ENCODE data around the gene TMC3.
A peak's percentile ranks its signal among the peaks of the same experiment; 100 is the strongest.

Gene TMC3

DNA sequence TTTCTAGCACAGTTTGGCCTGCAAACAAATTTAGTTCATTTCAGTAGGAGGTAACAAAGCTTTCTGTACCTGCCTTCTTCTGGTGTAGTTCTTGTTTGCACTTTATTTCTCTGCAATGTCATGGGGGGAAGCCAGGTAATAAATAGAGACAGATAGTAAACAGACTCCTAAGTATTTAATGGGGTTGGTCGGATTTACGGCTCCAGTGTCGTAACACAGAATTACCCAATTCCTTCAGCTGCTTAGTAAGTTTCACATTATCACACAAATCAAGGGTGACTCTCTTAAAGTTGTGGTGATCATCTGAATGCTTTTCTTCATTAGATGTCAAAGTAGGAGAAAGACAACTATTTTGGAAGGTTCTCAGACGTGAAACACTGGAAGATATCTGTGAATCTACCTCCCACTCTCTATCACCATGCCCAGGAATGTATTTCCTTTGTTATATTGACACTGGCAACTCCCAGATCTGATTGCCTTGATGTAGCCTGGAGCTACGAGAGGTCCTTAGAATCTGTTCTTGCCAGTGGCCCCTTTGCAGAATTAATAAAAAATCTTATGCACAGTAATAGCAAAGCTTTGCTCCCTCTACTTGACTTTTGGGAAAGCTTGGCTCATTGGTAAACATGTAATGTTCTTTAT is 25.0 kb upstream of the TMC3 start:
- Mint-ChIP-seq H3K27ac (peak overlapping the region in 1 of 2 donors; percentile 14), H3K4me1 (ENCODE audit: low read depth in 2 of 2) (no peaks in the 10 kb centered on the region), H3K9me3 (no peaks in the 10 kb centered on the region), H3K4me3 (no peak overlapping the region), H3K36me3 (ENCODE audit: insufficient read depth) (no peaks in the 10 kb centered on the region), H3K27me3 (peaks cover 0 to 3% of the 10 kb centered on the region in 2 donors)
- ATAC-seq (replicated peaks), result no peak
- DNase-seq, result no peak

DNA sequence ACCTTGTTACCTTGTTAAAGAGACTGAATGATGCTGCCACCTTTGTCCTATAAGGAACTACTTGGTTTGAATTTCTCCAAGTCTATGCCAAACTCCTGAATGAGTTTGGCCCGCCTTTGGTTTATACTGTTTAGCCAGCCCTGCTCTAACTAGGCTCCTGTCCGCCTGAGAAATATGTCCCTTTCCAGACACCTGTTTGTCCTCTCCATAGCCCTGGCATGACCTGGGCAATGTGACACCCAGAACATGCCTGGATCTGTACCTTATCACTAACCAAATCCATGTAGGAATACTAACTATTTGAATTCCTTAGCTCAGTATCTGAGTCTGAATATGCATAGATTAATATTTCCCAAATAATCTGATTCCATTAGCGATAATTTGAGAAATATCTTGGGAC is 24.4 kb upstream of the TMC3 start:
- Mint-ChIP-seq H3K4me1 (ENCODE audit: low read depth in 2 of 2) (no peaks in the 10 kb centered on the region), H3K27ac (peak overlapping the region in 1 of 2 donors; percentile 14), H3K27me3 (no peaks in the 10 kb centered on the region), H3K4me3 (no peak overlapping the region), H3K36me3 (ENCODE audit: insufficient read depth) (no peaks in the 10 kb centered on the region), H3K9me3 (no peaks in the 10 kb centered on the region)
- ATAC-seq (replicated peaks) (no peak), DNase-seq (no peak)

DNA sequence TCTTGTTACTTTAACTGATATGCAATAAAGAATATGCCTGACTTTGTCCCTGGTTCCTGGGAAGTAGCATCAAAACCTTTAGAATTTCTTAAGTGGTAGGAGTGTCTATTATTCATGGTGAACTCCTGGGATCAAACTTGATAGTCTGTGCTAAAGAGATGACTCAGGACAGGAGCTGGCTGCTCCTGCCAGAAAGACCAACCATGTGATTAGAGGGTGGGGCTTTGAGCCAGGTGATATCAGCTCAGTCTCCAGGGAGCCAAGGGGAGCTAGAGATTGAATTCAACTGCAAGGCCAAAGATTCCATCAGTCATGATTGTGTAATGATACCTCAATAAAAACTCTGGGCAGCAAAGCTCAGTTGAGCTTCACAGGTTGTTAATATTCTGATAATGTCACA is 20.6 kb upstream of the TMC3 start:
- Mint-ChIP-seq H3K4me3 (no peak overlapping the region), H3K27ac (no peak overlapping the region), H3K4me1 (ENCODE audit: low read depth in 2 of 2) (no peaks in the 10 kb centered on the region), H3K27me3 (no peaks in the 10 kb centered on the region), H3K36me3 (ENCODE audit: insufficient read depth) (no peaks in the 10 kb centered on the region), H3K9me3 (no peaks in the 10 kb centered on the region)
- DNase-seq (no peak), ATAC-seq (replicated peaks) (no peak)

DNA sequence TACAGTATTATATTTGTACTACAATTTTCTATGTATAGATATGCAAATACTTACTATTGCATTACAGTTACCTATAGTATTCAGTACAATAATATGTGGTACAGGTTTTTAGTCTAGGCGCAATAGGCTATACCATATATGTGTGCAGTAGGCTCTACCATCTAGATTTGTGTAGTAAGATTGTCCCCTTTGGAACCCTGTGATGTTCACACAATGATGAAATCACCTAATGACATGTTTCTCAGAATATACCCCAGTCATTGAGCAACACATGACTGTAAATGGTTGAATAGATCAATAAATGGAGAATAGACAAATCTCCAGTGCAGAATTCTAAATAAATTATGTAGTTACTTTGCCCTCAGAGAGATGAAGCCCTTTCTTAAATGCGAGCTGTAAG is 17.6 kb upstream of the TMC3 start:
- no peak overlapping the region for H3K4me3 Mint-ChIP-seq

DNA sequence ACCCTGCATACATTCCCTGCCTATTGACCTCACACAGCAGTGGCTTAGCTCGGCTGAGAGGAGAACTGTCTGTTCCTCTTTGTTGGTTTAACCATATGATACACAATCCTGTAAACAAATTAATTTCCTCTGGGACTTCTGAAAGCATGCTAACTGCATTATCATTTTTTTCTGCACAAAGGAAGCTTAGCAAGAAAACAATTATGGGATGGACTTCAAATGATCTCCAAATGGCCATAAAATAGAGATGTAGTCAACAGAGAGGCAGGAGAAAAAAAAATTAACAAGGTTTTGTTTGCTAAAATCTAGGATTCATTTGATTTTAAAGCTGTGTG is 14.4 kb upstream of the TMC3 start:
- Mint-ChIP-seq H3K4me1 (ENCODE audit: low read depth in 2 of 2) (no peaks in the 10 kb centered on the region), H3K36me3 (ENCODE audit: insufficient read depth) (no peaks in the 10 kb centered on the region), H3K27ac (no peak overlapping the region), H3K4me3 (no peak overlapping the region), H3K27me3 (no peaks in the 10 kb centered on the region), H3K9me3 (no peaks in the 10 kb centered on the region)
- no peak for ATAC-seq (replicated peaks)
- no peak for DNase-seq

More for the DNA sequence above, 17.6 kb upstream of the TMC3 start:
- H3K27me3 Mint-ChIP-seq, result no peaks in the 10 kb centered on the region
- DNase-seq (no peak), ATAC-seq (replicated peaks) (no peak)
- H3K27ac Mint-ChIP-seq, result no peak overlapping the region
- H3K9me3 Mint-ChIP-seq, result no peaks in the 10 kb centered on the region
- no peaks in the 10 kb centered on the region for H3K36me3 Mint-ChIP-seq (ENCODE audit: insufficient read depth)
- no peaks in the 10 kb centered on the region for H3K4me1 Mint-ChIP-seq (ENCODE audit: low read depth in 2 of 2)

DNA sequence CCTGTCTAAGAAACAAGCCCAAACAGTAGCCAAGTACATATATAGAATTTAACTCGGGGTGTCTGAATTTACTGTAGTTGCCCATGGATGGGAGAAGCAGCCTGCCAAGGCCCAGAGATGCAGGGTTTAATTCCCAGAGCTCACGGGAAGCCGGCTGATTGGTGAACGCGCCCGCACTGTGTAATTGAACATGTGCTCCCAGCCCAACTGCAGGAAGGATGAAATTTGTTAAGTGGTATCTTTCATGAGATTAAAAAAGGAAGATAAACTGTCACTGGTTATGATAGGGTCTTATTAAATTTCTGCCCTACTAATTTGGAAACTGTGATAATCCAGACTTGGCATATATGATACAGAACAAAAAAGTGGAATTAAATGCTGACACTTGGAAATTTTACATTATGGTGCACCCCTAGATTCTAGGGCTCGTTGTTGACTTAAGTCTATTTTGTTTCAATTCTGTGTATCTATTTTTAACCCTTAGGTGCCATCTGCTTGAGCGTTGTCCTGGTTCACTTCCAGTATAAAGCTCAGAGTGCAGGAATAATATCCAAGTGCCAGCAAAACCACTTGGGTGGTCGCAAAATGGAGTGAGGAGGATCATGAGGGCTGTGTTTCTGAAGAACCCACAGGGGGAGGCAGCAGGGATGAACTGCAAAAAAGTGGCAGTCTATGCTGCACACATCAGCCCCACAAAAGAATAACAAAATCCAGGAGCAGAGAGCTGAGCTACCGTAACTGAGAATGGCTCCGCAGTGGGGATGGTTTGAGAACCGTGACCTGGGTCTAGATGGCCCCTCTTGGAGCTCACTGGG is 13.8 kb upstream of the TMC3 start:
- ATAC-seq (replicated peaks), result no peak
- H3K9me3 Mint-ChIP-seq, result no peaks in the 10 kb centered on the region
- DNase-seq, result no peak
- no peaks in the 10 kb centered on the region for H3K4me1 Mint-ChIP-seq (ENCODE audit: low read depth in 2 of 2)
- peaks cover 0 to 1% of the 10 kb centered on the region in 2 donors for H3K27me3 Mint-ChIP-seq
- no peak overlapping the region for H3K27ac Mint-ChIP-seq
- no peaks in the 10 kb centered on the region for H3K36me3 Mint-ChIP-seq (ENCODE audit: insufficient read depth)
- H3K4me3 Mint-ChIP-seq, result no peak overlapping the region

DNA sequence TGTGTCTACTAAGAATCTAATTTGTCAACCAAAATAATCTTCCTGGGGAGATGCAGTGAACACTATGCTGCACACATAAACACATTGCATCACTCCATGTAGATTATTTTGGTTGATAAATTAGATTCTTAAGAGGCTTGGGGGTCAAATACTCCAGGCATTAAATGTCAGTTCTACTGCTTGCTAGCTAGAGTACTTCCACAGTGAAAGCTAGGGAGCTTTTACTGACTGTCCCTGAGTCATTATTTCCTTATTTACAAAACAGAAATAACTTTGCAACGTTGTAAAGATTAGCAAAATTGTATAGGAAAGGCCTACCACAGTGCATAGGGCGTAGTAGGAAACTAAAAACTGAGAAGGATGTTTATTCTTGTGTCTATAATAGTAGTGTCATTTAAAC is 12.9 kb upstream of the TMC3 start:
- Mint-ChIP-seq H3K36me3 (ENCODE audit: insufficient read depth) (no peaks in the 10 kb centered on the region), H3K27me3 (peaks cover 0 to 10% of the 10 kb centered on the region in 2 donors), H3K27ac (peak overlapping the region in 1 of 2 donors; percentile 30), H3K9me3 (no peaks in the 10 kb centered on the region), H3K4me1 (ENCODE audit: low read depth in 2 of 2) (no peaks in the 10 kb centered on the region), H3K4me3 (no peak overlapping the region)
- DNase-seq (no peak), ATAC-seq (replicated peaks) (no peak)

DNA sequence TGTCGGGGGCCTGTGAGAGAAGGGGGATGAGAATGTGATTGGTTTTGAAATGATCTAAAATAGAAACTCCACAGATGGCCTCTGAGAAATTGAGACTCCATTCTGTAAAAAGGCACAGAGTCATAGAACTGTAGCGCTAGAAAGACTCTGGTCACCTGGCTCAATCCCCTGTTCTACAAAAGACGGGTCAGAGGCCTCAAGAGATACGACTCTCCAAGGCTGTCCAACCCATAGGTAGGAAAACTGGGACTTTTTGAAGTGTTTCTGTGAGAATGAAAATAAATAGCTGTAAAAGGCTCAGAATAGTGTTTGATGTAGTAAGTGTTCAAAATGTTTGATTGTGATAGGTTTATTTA is 11.7 kb upstream of the TMC3 start:
- no peaks in the 10 kb centered on the region for H3K36me3 Mint-ChIP-seq (ENCODE audit: insufficient read depth)
- peaks cover 7 to 19% of the 10 kb centered on the region in 2 donors for H3K27me3 Mint-ChIP-seq
- ATAC-seq (replicated peaks), result no peak
- H3K4me3 Mint-ChIP-seq, result no peak overlapping the region
- no peak overlapping the region for H3K27ac Mint-ChIP-seq
- H3K9me3 Mint-ChIP-seq, result no peaks in the 10 kb centered on the region
- no peak for DNase-seq
- no peaks in the 10 kb centered on the region for H3K4me1 Mint-ChIP-seq (ENCODE audit: low read depth in 2 of 2)

DNA sequence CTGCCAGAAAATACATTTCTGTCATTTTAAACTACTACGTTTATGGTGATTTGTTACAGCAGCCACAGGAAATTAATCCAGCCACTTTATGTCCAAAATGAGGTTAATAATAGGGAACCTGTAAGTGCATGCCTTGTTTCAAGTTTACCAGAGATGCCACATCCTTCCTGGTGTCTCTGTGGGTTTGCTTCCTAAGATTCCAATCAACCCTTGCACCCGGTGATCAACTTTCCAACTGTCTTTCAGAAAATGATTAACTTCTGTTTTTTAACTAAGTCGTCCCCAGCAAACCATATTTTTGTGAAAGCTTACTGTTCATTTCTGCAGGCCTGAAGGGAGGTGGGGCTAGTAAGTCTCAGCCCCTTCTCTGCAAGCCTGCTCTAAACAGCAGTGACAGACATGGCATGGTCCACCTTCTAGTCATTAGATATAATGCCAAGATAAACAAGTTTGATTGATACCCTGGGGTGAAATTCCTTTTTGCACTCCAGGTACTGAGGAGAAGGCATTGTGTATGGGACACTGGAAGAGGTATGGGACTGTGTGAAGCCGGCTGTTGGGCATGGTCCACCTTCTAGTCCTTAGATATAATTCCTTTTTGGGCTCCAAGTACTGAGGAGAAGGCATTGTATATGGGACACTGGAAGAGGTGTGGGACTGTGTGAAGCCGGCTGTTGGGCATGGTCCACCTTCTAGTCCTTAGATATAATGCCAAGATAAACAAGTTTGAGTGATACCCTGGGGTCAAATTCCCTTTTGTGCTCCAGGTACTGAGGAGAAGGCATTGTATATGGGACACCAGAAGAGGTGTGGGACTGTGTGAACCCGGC is 11.1 kb upstream of the TMC3 start:
- Mint-ChIP-seq H3K4me3 (no peak overlapping the region), H3K4me1 (ENCODE audit: low read depth in 2 of 2) (no peaks in the 10 kb centered on the region), H3K36me3 (ENCODE audit: insufficient read depth) (no peaks in the 10 kb centered on the region), H3K9me3 (no peaks in the 10 kb centered on the region), H3K27ac (no peak overlapping the region), H3K27me3 (peaks cover 10 to 25% of the 10 kb centered on the region in 2 donors)
- DNase-seq (no peak), ATAC-seq (replicated peaks) (no peak)

DNA sequence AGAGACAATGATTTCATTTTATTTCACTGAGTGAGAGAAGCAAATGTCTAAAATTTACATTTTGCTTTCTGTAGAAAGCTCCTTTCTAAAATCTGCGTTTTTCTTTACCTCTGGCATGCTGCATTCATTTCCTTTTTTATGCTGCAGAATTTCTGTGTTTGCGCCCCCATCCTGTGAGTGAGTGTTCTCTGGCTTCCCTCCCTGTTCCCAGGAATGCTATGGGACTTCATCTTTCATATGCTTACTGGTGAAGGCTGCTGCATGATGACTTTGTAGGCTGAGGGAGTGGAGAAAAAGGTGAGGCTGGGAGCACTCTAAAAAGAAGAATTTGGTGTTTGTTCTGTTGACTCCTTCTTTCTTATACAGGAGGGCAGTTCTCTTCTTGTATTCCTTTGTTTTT is 7.7 kb upstream of the TMC3 start:
- H3K27me3 Mint-ChIP-seq, result peaks cover 17 to 26% of the 10 kb centered on the region in 2 donors
- ATAC-seq (replicated peaks) (no peak), DNase-seq (no peak)
- H3K9me3 Mint-ChIP-seq, result no peaks in the 10 kb centered on the region
- H3K4me1 Mint-ChIP-seq (ENCODE audit: low read depth in 2 of 2), result no peaks in the 10 kb centered on the region
- H3K27ac Mint-ChIP-seq, result no peak overlapping the region
- no peak overlapping the region for H3K4me3 Mint-ChIP-seq
- no peaks in the 10 kb centered on the region for H3K36me3 Mint-ChIP-seq (ENCODE audit: insufficient read depth)

DNA sequence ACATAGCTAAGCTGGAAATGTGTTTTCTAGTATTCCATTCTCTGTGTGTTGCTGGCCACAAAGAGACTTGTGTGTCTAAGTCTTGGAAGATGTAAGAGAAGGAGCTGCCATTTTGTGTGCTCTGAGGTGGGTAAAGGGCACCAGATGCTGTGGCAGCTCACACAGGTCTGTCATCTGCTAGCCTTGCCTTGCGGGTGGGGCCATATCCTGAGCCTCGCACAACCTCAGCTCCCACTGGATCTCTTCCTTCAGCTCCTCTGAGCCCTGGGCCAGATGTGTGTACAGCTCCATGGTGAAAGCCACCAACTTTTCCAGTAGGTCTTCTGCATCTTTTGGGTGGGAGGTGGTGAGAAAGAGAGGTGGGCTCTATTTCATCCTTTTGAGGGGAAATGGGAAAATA is 6.7 kb upstream of the TMC3 start:
- H3K27ac Mint-ChIP-seq, result no peak overlapping the region
- H3K4me3 Mint-ChIP-seq, result no peak overlapping the region
- H3K27me3 Mint-ChIP-seq, result peaks cover 17 to 26% of the 10 kb centered on the region in 2 donors
- no peaks in the 10 kb centered on the region for H3K4me1 Mint-ChIP-seq (ENCODE audit: low read depth in 2 of 2)
- ATAC-seq (replicated peaks), result no peak
- no peaks in the 10 kb centered on the region for H3K36me3 Mint-ChIP-seq (ENCODE audit: insufficient read depth)
- no peak for DNase-seq
- no peaks in the 10 kb centered on the region for H3K9me3 Mint-ChIP-seq

DNA sequence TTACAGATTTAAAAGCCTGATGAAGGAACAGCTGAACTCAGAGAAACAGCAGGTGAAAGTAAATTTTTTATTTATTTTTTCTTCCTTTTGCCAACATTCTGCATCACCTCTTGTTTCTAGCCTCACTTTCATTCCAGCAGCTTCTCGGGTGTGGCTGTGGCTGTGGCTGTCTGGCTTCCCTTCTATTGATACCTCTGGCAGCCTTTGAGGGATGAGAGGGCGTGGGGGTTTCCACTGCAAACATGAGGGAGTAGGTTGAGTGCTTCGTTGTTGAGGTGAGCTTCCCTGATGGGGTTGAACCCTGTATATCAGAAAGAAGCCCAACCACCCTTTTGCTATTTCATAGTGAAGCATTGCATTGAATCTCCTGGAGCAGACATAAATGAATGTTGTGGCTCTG is 6.2 kb upstream of the TMC3 start:
- Mint-ChIP-seq H3K27ac (no peak overlapping the region), H3K9me3 (no peaks in the 10 kb centered on the region), H3K4me1 (ENCODE audit: low read depth in 2 of 2) (no peaks in the 10 kb centered on the region), H3K36me3 (ENCODE audit: insufficient read depth) (no peaks in the 10 kb centered on the region), H3K27me3 (peaks cover 17 to 26% of the 10 kb centered on the region in 2 donors), H3K4me3 (no peak overlapping the region)
- DNase-seq, result no peak
- no peak for ATAC-seq (replicated peaks)

DNA sequence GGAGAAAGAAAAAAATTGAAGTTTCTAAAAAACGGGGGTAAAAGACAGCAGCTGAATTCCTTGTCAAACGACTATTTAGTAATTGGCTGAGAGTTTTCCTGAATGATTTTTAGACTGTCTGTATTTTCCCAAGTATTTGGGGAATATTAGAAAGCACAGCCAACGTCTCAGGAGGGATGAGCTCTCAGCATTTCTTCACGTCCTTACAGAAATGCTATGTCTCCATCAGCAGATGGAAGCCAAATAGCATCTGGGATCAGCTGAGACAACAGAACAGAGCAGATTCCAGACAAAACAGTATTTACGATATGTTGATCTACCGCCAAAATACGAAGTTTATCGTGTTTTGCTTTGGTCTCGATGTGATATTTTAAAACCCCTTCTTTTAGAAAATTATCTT is 5.3 kb upstream of the TMC3 start:
- ATAC-seq (replicated peaks) (no peak), DNase-seq (no peak)
- Mint-ChIP-seq H3K27me3 (peaks cover 17 to 26% of the 10 kb centered on the region in 2 donors), H3K27ac (no peak overlapping the region), H3K9me3 (no peaks in the 10 kb centered on the region), H3K4me3 (no peak overlapping the region), H3K4me1 (ENCODE audit: low read depth in 2 of 2) (no peaks in the 10 kb centered on the region), H3K36me3 (ENCODE audit: insufficient read depth) (no peaks in the 10 kb centered on the region)

DNA sequence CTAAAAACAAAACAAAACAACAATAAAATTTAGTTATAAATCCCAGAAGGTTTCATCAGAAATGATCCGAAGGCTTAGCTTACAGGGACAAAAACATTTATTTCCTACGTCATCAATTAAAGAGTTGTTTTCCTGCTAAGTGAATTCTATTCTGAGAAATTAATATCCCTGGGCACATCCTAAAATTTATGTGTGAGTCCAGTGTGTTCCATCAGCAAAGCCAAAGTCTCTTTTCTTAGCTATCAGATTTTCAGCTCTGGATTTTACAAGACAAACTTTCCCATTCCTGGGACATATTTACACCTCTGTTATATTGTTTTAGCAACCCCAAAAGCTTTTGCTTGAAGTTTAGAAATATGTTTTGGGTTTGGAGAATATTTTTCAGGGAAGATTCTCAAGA is 4.4 kb upstream of the TMC3 start:
- no peaks in the 10 kb centered on the region for H3K36me3 Mint-ChIP-seq (ENCODE audit: insufficient read depth)
- no peak for DNase-seq
- H3K4me3 Mint-ChIP-seq, result no peak overlapping the region
- no peaks in the 10 kb centered on the region for H3K4me1 Mint-ChIP-seq (ENCODE audit: low read depth in 2 of 2)
- no peak overlapping the region for H3K27ac Mint-ChIP-seq
- no peaks in the 10 kb centered on the region for H3K9me3 Mint-ChIP-seq
- ATAC-seq (replicated peaks), result no peak
- peaks cover 17 to 34% of the 10 kb centered on the region in 2 donors for H3K27me3 Mint-ChIP-seq

All from effector memory CD8-positive, alpha-beta T cell (primary cell).